GM23338 (cell line): ENCODE measurements around the gene INHBB. TPM values are rescaled to one million over a fixed set of nuclear protein-coding genes. Genes with fewer than 3 reads are reported as not detected.

Experiments used
- ATAC-seq: fragments of 200-7000 bp; cut with Tn5 transposase; 3 replicates; pipeline ENCODE4 v1.9.1; 2020
- DNase-seq: peaks from one replicate; pipeline ENCODE4 v3.0.0-alpha.2; 2015; ENCODE audit warnings: low spot score
- H2AFZ ChIP-seq: fragments of 200-600 bp; sonication (generic); 2 replicates; pipeline ENCODE4 v1.8.0; 2016; ENCODE audit warnings: antibody characterized with exemption, mild to moderate bottlenecking, moderate library complexity
- H3F3A ChIP-seq: fragments of 200-600 bp; sonication (generic); replicated peaks from 2 replicates; pipeline ENCODE4 v1.8.0; 2017; ENCODE audit warnings: antibody characterized with exemption, mixed run types, low read depth
- H3K27ac ChIP-seq: fragments of 200-600 bp; sonication (generic); 2 replicates; pipeline ENCODE4 v1.6.1; 2016; ENCODE audit warnings: low read depth
- H3K27me3 ChIP-seq: fragments of 200-600 bp; sonication (generic); 2 replicates; pipeline ENCODE4 v1.8.0; 2016; ENCODE audit warnings: mild to moderate bottlenecking, mixed run types, moderate library complexity; ENCODE audit not compliant: insufficient read depth
- H3K36me3 ChIP-seq: fragments of 200-600 bp; sonication (generic); 2 replicates; pipeline ENCODE4 v1.8.0; 2016; ENCODE audit warnings: mild to moderate bottlenecking; ENCODE audit not compliant: insufficient read depth
- H3K4me1 ChIP-seq: fragments of 200-600 bp; sonication (generic); 2 replicates; pipeline ENCODE4 v1.8.0; 2016; ENCODE audit warnings: mild to moderate bottlenecking, moderate library complexity; ENCODE audit not compliant: insufficient read depth
- H3K4me2 ChIP-seq: fragments of 200-600 bp; sonication (generic); 2 replicates; pipeline ENCODE4 v1.7.1; 2017; ENCODE audit warnings: mixed run types
- H3K4me3 ChIP-seq: fragments of 200-600 bp; sonication (generic); 2 replicates; pipeline ENCODE4 v1.6.1; 2016; ENCODE audit warnings: mixed run types
- H3K79me2 ChIP-seq: fragments of 200-600 bp; sonication (generic); replicated peaks from 2 replicates; pipeline ENCODE4 v1.8.0; 2017; ENCODE audit warnings: mild to moderate bottlenecking; ENCODE audit not compliant: insufficient read depth
- H3K9me2 ChIP-seq: fragments of 200-600 bp; sonication (generic); 2 replicates; pipeline ENCODE4 v1.8.0; 2017; ENCODE audit not compliant: insufficient read depth
- H4K20me1 ChIP-seq: fragments of 200-600 bp; sonication (generic); replicated peaks from 2 replicates; pipeline ENCODE4 v1.8.0; 2017; ENCODE audit warnings: mild to moderate bottlenecking; ENCODE audit not compliant: insufficient read depth
- H3K27ac Mint-ChIP-seq: 2 replicates; pipeline ENCODE4 v1.8.0; 2020; ENCODE audit warnings: inconsistent platforms, mild to moderate bottlenecking, moderate library complexity, mixed read lengths
- H3K27me3 Mint-ChIP-seq: 3 replicates; pipeline ENCODE4 v1.8.0; 2022; ENCODE audit warnings: low read depth, mild to moderate bottlenecking, moderate library complexity, mixed read lengths, inconsistent platforms; ENCODE audit not compliant: insufficient read depth, poor library complexity
- H3K36me3 Mint-ChIP-seq: 3 replicates; pipeline ENCODE4 v1.8.0; 2021; ENCODE audit warnings: low read depth, mild to moderate bottlenecking, inconsistent platforms, moderate library complexity, mixed read lengths
- H3K4me1 Mint-ChIP-seq: 3 replicates; pipeline ENCODE4 v1.8.0; 2020; ENCODE audit warnings: mild to moderate bottlenecking, inconsistent platforms, mixed read lengths
- H3K4me3 Mint-ChIP-seq: 3 replicates; pipeline ENCODE4 v1.8.0; 2021; ENCODE audit warnings: moderate library complexity, mild to moderate bottlenecking, inconsistent platforms, mixed read lengths
- H3K9me3 Mint-ChIP-seq: 3 replicates; pipeline ENCODE4 v1.8.0; 2020; ENCODE audit warnings: moderate library complexity, mild to moderate bottlenecking, inconsistent platforms, mixed read lengths
- CREB1 ChIP-seq: fragments of 250-450 bp; sonication (Bioruptor Pico); IDR thresholded peaks from 2 replicates; pipeline ENCODE4 v1.5.0; 2020; ENCODE audit warnings: low read depth, mild to moderate bottlenecking, moderate library complexity
- CTCF ChIP-seq, 2 experiments: fragments of 200-600 bp in 1 of 2; sonication (generic) in 1 of 2; conservative IDR thresholded peaks; 2 replicates each; pipeline versions ENCODE4 v1.5.1 to v1.6.1; 2016 to 2017; ENCODE audit warnings: antibody characterized with exemption in 2 of 2, low read depth in 2 of 2, mild to moderate bottlenecking in 2 of 2, moderate library complexity in 1 of 2
- EZH2 ChIP-seq: fragments of 200-600 bp; sonication (generic); IDR thresholded peaks from one replicate; pipeline ENCODE4 v1.8.0; 2017; ENCODE audit warnings: antibody characterized with exemption, mild to moderate bottlenecking, low read depth; ENCODE audit not compliant: unreplicated experiment
- EZH2phosphoT487 ChIP-seq: fragments of 200-600 bp; sonication (generic); IDR thresholded peaks from one replicate; pipeline ENCODE4 v1.8.1; 2018; ENCODE audit warnings: antibody characterized with exemption; ENCODE audit not compliant: unreplicated experiment
- JUNB ChIP-seq: IDR thresholded peaks from one replicate; pipeline ENCODE4 v1.6.1; 2016; ENCODE audit warnings: antibody characterized with exemption; ENCODE audit not compliant: unreplicated experiment
- POLR2AphosphoS5 ChIP-seq: IDR thresholded peaks from 2 replicates; pipeline ENCODE4 v1.6.1; 2016; ENCODE audit warnings: antibody characterized with exemption, low read depth
- STAT1 ChIP-seq: IDR thresholded peaks from one replicate; pipeline ENCODE4 v1.6.1; 2016; ENCODE audit warnings: antibody characterized with exemption; ENCODE audit not compliant: unreplicated experiment
- ZNF114 ChIP-seq: fragments of 250-450 bp; sonication (Bioruptor Pico); IDR thresholded peaks from 2 replicates; pipeline ENCODE4 v1.5.0; 2020; ENCODE audit warnings: mild to moderate bottlenecking, moderate library complexity
- ZNF331 ChIP-seq: fragments of 250-450 bp; sonication (Bioruptor Pico); IDR thresholded peaks from 2 replicates; pipeline ENCODE4 v1.5.0; 2020; ENCODE audit warnings: low read depth, mild to moderate bottlenecking, moderate library complexity
- ZNF462 ChIP-seq: fragments of 250-450 bp; sonication (Bioruptor Pico); IDR thresholded peaks from 2 replicates; pipeline ENCODE4 v1.5.0; 2020; ENCODE audit warnings: mild to moderate bottlenecking, moderate library complexity
- polyA plus RNA-seq: library from polyadenylated mRNA; unstranded; fragments of >200 nt; fragmentation: Nextera tagmentation; extraction: Ambion mirVana; gene quantifications from 2 replicates; pipeline ENCODE4 v1.2.1, GENCODE V29; 2016
- total RNA-seq: library from RNA; depleted of rRNA; stranded (reverse); fragments of >200 nt; shearing (Covaris generic); gene quantifications from 2 replicates; pipeline ENCODE4 v1.2.3, GENCODE V29; 2014
- TF ChIP-seq, protein P1 (sequence below): IDR thresholded peaks from one replicate; pipeline ENCODE4 v1.6.1; 2018; ENCODE audit warnings: antibody characterized with exemption; ENCODE audit not compliant: unreplicated experiment

Gene INHBB
- total and polyA plus RNA-seq, 2 experiments from 2014 or later, result 0.21 TPM; not detected in 1

GRCh38 chr2:120354467-120354866, 8.5 kb downstream of the INHBB start (continued):
- TF ChIP-seq ZNF462 (CRISPR knock-in tag) (no peak), ZNF331 (CRISPR knock-in tag) (no peak), EZH2phosphoT487 (no peak), JUNB (no peak), POLR2AphosphoS5 (no peak), STAT1 (no peak), ZNF114 (CRISPR knock-in tag) (no peak)

DNA sequence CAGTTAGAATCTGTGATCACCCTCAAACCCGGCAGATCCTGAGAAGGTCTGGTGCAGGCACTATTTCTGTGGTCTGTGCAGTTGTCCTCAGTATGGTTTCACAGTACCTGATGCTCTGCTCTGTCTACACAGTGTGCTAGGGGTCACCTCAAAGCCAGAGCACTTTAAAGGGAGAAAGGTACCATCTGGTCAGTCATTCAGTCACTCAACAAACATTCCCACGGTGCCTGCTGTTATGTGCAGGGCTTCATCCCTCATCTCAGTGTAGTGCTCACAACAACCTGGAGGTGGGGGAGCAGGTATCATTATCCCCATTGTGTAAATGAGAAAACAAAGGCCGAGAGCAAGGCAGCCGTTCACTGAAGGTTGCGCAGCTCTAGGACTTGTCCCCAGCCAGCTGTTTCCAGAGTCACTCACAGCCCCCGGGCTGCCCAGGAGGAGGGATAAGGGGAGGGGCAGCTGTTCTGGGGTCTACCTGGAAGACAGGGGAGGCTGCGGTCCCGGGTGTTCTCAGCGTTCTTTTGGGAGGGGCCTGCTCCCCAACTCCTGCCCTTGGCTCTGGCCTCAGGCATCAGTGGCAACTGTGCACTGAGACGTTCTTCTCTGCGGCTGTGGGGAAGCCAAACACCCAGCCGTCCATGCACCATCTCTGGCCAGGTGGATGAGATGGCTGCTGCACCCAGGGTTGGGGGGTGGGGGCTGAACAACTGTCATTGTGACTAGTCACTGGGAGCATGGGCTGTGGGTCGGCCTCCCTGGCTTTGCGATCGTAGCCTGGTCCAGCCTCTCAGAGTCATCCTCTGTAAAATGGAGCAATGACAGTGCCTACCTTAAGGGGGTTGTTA, 9.2 kb downstream of the INHBB start:
- no peaks in the 10 kb centered on the region for H3K9me3 Mint-ChIP-seq
- ATAC-seq, result no peak
- no peak for DNase-seq
- Histone ChIP-seq H3K79me2 (no peaks in the 10 kb centered on the region), H3K4me3 (no peak overlapping the region), H3K9me2 (no peaks in the 10 kb centered on the region), H3K4me2 (no peak overlapping the region), H3K36me3 (no peaks in the 10 kb centered on the region), H3K27me3 (peaks cover 17% of the 10 kb centered on the region), H3F3A (no peaks in the 10 kb centered on the region), H3K4me1 (no peaks in the 10 kb centered on the region), H2AFZ (no peak overlapping the region), H3K27ac (no peak overlapping the region), H4K20me1 (no peaks in the 10 kb centered on the region)
- peaks cover 18% of the 10 kb centered on the region for H3K4me1 Mint-ChIP-seq
- no peak overlapping the region for H3K27ac Mint-ChIP-seq
- H3K36me3 Mint-ChIP-seq, result no peaks in the 10 kb centered on the region
- TF ChIP-seq EZH2phosphoT487 (no peak), EZH2 (no peak), CREB1 (CRISPR knock-in tag) (no peak), POLR2AphosphoS5 (no peak), ZNF331 (CRISPR knock-in tag) (no peak), JUNB (no peak), ZNF114 (CRISPR knock-in tag) (no peak), CTCF (conservative IDR thresholded peaks at IDR 0.05; ENCODE audit: low read depth in 2 of 2) (no peak)
- TF ChIP-seq, protein P1, sequence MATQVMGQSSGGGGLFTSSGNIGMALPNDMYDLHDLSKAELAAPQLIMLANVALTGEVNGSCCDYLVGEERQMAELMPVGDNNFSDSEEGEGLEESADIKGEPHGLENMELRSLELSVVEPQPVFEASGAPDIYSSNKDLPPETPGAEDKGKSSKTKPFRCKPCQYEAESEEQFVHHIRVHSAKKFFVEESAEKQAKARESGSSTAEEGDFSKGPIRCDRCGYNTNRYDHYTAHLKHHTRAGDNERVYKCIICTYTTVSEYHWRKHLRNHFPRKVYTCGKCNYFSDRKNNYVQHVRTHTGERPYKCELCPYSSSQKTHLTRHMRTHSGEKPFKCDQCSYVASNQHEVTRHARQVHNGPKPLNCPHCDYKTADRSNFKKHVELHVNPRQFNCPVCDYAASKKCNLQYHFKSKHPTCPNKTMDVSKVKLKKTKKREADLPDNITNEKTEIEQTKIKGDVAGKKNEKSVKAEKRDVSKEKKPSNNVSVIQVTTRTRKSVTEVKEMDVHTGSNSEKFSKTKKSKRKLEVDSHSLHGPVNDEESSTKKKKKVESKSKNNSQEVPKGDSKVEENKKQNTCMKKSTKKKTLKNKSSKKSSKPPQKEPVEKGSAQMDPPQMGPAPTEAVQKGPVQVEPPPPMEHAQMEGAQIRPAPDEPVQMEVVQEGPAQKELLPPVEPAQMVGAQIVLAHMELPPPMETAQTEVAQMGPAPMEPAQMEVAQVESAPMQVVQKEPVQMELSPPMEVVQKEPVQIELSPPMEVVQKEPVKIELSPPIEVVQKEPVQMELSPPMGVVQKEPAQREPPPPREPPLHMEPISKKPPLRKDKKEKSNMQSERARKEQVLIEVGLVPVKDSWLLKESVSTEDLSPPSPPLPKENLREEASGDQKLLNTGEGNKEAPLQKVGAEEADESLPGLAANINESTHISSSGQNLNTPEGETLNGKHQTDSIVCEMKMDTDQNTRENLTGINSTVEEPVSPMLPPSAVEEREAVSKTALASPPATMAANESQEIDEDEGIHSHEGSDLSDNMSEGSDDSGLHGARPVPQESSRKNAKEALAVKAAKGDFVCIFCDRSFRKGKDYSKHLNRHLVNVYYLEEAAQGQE, result no peak
- peaks cover 29% of the 10 kb centered on the region for H3K27me3 Mint-ChIP-seq
- no peak overlapping the region for H3K4me3 Mint-ChIP-seq
